ENCODE results near the gene NTRK2.

DNA sequence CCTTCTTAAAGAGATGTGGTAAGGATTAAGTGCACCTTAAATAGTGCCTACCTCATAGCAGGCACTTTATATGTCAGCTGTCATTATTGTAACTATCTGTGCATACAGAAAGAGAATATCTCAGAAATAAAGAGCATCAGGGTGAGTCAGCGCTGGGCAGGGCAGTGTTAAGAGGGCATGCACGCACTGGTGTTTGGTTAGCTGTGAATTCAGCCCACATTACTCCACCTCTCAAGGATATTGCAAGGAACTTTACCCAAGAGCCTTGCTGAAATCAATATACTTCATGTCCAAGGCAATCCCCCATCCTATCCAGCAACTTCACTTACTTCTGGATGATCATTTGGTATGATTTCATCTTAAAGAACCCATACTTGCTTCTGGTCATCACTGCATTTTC is 300.9 kb downstream of the NTRK2 start:
- TF ChIP-seq EZH2 (IDR thresholded peaks at IDR 0.05; ENCODE audit: borderline replicate concordance, low read length) = no peak
- TF ChIP-seq, protein P1, sequence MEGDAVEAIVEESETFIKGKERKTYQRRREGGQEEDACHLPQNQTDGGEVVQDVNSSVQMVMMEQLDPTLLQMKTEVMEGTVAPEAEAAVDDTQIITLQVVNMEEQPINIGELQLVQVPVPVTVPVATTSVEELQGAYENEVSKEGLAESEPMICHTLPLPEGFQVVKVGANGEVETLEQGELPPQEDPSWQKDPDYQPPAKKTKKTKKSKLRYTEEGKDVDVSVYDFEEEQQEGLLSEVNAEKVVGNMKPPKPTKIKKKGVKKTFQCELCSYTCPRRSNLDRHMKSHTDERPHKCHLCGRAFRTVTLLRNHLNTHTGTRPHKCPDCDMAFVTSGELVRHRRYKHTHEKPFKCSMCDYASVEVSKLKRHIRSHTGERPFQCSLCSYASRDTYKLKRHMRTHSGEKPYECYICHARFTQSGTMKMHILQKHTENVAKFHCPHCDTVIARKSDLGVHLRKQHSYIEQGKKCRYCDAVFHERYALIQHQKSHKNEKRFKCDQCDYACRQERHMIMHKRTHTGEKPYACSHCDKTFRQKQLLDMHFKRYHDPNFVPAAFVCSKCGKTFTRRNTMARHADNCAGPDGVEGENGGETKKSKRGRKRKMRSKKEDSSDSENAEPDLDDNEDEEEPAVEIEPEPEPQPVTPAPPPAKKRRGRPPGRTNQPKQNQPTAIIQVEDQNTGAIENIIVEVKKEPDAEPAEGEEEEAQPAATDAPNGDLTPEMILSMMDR (conservative IDR thresholded peaks at IDR 0.05 in 1 of 2, IDR thresholded peaks at IDR 0.05 in 1 of 2; ENCODE audit: extremely low read depth in 1 of 2, insufficient read depth in 1 of 2, low read depth in 1 of 2, low read length in 2 of 2) = no peak

All from mammary epithelial cell (primary cell).